ENCODE data around the gene TBC1D17. TPM values are rescaled to one million over a fixed set of nuclear protein-coding genes. Genes with fewer than 3 reads are reported as not detected.

TBC1D17 gene
- total RNA-seq, 1 donor from 2014 or later, result 33.9 TPM

GRCh38 chr19:49863935-49864320 lies 13.6 kb upstream of the TBC1D17 start:
- H3K4me3 Mint-ChIP-seq, result peak overlapping the region; percentile 31
- DNase-seq (ENCODE audit: extremely low spot score, unreplicated experiment), result no peak

GRCh38 chr19:49864890-49865289 lies 12.6 kb upstream of the TBC1D17 start:
- Mint-ChIP-seq H3K27ac (peak overlapping the region; percentile 62), H3K4me1 (ENCODE audit: unreplicated experiment) (peaks cover 27% of the 10 kb centered on the region), H3K36me3 (peaks cover 7% of the 10 kb centered on the region), H3K27me3 (no peaks in the 10 kb centered on the region), H3K9me3 (no peaks in the 10 kb centered on the region), H3K4me3 (no peak overlapping the region)
- DNase-seq (ENCODE audit: extremely low spot score, unreplicated experiment), result no peak
- TF ChIP-seq CTCF (conservative IDR thresholded peaks at IDR 0.05), result no peak

More at GRCh38 chr19:49863935-49864320, 13.6 kb upstream of the TBC1D17 start:
- no peaks in the 10 kb centered on the region for H3K9me3 Mint-ChIP-seq
- H3K4me1 Mint-ChIP-seq (ENCODE audit: unreplicated experiment), result peaks cover 27% of the 10 kb centered on the region
- no peak for TF ChIP-seq CTCF (conservative IDR thresholded peaks at IDR 0.05)
- H3K36me3 Mint-ChIP-seq, result peaks cover 9% of the 10 kb centered on the region
- H3K27me3 Mint-ChIP-seq, result no peaks in the 10 kb centered on the region
- no peak overlapping the region for H3K27ac Mint-ChIP-seq

DNA sequence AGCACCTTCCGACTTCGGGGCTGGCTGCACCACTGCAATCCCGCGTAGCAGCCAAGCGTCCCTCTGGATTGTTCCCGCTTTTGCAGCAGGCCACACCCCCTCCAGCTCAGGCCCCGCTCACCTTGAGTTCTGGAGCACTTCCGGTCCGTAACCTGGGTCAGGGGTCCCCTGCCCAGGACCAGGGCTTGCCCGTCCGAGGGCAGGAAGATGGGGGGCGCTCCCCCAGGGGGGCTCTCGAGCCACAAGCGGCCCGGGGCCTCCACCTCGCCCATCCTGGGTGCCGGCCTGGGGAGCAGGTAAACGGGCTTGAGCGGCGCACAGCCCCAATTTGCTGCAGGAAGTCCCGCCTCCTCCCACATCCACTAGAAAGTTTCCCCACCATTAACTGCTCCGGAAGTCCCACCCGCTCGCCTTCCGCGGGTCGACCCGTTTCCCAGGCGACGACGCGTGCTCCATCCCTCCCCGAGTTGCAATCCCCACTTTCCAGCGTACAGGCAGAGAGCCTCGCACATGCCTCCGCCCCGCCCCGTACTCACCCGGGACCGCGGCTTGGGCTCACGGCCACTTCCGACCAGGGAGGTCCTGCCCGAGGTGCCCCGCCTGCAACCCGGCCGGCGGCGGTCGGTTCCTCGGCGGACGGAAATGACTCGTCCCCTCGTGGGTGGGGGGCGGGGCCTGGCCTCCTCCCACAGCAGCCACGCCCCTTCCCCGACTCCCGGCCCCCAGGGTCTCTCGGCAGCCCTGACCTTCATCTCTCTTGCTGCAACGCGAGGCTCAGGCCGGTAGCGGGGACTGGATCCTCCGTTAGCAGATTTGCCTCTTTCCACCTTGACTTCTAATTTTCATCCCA lies 10.3 kb upstream of the TBC1D17 start, which contains the start of gene PNKP:
Gene PNKP (minus strand): TSS at position 644 of the 850 bp plus-strand sequence. CDS start 372 bp downstream, at position 272.
- Mint-ChIP-seq H3K27me3 (no peaks in the 10 kb centered on the region), H3K4me1 (ENCODE audit: unreplicated experiment) (peaks cover 22% of the 10 kb centered on the region)
- no peak for TF ChIP-seq CTCF (conservative IDR thresholded peaks at IDR 0.05)

DNA sequence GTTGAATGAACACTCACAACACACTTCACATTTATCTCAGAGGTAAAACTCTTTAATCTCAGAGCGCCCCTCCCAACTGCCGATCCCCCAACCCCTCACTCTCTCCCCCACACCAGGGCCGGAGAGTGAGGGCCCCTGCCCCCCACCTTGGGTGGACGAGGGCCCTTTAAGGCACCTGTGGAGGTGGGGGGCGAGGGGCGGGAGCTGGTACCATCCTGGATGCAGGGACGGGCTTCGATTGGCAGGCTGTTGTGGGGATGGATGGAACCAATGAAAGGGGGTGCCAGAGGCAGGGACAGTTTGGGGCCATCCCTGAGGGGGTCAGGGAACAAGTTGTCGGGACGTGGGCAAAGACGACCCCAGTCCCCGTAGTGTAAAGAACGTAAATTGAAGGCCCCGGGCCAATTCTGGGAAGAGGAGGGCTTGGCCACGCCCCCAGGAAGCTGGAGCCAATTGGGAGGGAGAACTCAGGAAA lies 8.5 kb upstream of the TBC1D17 start:
- no peak for DNase-seq (ENCODE audit: extremely low spot score, unreplicated experiment)
- Mint-ChIP-seq H3K36me3 (peaks cover 7% of the 10 kb centered on the region), H3K27me3 (no peaks in the 10 kb centered on the region), H3K4me1 (ENCODE audit: unreplicated experiment) (peaks cover 18% of the 10 kb centered on the region), H3K4me3 (no peak overlapping the region), H3K9me3 (no peaks in the 10 kb centered on the region), H3K27ac (no peak overlapping the region)
- TF ChIP-seq CTCF (conservative IDR thresholded peaks at IDR 0.05), result no peak

More for the DNA sequence above, 10.3 kb upstream of the TBC1D17 start, which contains the start of gene PNKP:
- Mint-ChIP-seq H3K9me3 (no peaks in the 10 kb centered on the region), H3K4me3 (no peak within 1 kb of the TSS), H3K27ac (no peak within 1 kb of the TSS), H3K36me3 (peaks cover 10% of the 10 kb centered on the region)
- DNase-seq (ENCODE audit: extremely low spot score, unreplicated experiment), result peak; percentile 93

GRCh38 chr19:49869484-49870308 lies 7.8 kb upstream of the TBC1D17 start:
- peak; percentile 24 for TF ChIP-seq CTCF (conservative IDR thresholded peaks at IDR 0.05)
- Mint-ChIP-seq H3K36me3 (peaks cover 7% of the 10 kb centered on the region), H3K4me1 (ENCODE audit: unreplicated experiment) (peaks cover 18% of the 10 kb centered on the region), H3K27ac (peak overlapping the region; percentile 88), H3K4me3 (no peak overlapping the region), H3K9me3 (no peaks in the 10 kb centered on the region), H3K27me3 (no peaks in the 10 kb centered on the region)
- DNase-seq (ENCODE audit: extremely low spot score, unreplicated experiment), result peak; percentile 97

Data from type B pancreatic cell (in vitro differentiated cells).